ENCODE measurements around the gene CMSS1. TPM values are rescaled to one million over a fixed set of nuclear protein-coding genes. Genes with fewer than 3 reads are reported as not detected.
A peak's percentile ranks its signal among the peaks of the same experiment; 100 is the strongest.

Gene CMSS1
- total and polyA plus RNA-seq, 2 of the 13 experiments (the other 11 are each of a cell fraction or from before 2014, with no cell fraction given) = 6.4 to 48.7 TPM

- TF ChIP-seq JUNB (CRISPR knock-in tag; IDR thresholded peaks at IDR 0.05; ENCODE audit: borderline replicate concordance) = 0 out of 2 replicates have a peak, but pooled peaks have one; percentile 47
- TF ChIP-seq ZNF609 (CRISPR knock-in tag; IDR thresholded peaks at IDR 0.05; ENCODE audit: borderline replicate concordance) = 0 out of 2 replicates have a peak, but pooled peaks have one; percentile 18
- peak; percentile 46; the same call in 1 of the 2 replicates for TF ChIP-seq HOMEZ (CRISPR knock-in tag; IDR thresholded peaks at IDR 0.05; ENCODE audit: low read depth)
- peak; percentile 33; the same call in 1 of the 2 replicates for TF ChIP-seq FOXA3 (CRISPR knock-in tag; IDR thresholded peaks at IDR 0.05)
- peak; percentile 48; the same call in 1 of the 2 replicates for TF ChIP-seq ZNF556 (CRISPR knock-in tag; IDR thresholded peaks at IDR 0.05; ENCODE audit: borderline replicate concordance)
- peak; percentile 56; the same call in 1 of the 2 replicates for TF ChIP-seq PHF21A (CRISPR knock-in tag; IDR thresholded peaks at IDR 0.05)
- 0 out of 2 replicates have a peak, but pooled peaks have one; percentile 19 for TF ChIP-seq POGK (CRISPR knock-in tag; conservative IDR thresholded peaks at IDR 0.05)
- no peak for TF ChIP-seq MYNN (CRISPR knock-in tag; IDR thresholded peaks at IDR 0.05; ENCODE audit: low read depth)
- 0 out of 2 replicates have a peak, but pooled peaks have one; percentile 19 for TF ChIP-seq CSRNP1 (CRISPR knock-in tag; IDR thresholded peaks at IDR 0.05)
- no peak for TF ChIP-seq ATM (IDR thresholded peaks at IDR 0.05; ENCODE audit: borderline replicate concordance)
- no peak for TF ChIP-seq ZNF773 (CRISPR knock-in tag; IDR thresholded peaks at IDR 0.05; ENCODE audit: borderline replicate concordance)
- TF ChIP-seq ZNF792 (CRISPR knock-in tag; IDR thresholded peaks at IDR 0.05) = peak; percentile 57; the same call in 1 of the 2 replicates
- no peak for TF ChIP-seq TERF1 (CRISPR knock-in tag; IDR thresholded peaks at IDR 0.05)
- peak; percentile 72; the same call in 1 of the 2 replicates for TF ChIP-seq JUN (CRISPR knock-in tag; IDR thresholded peaks at IDR 0.05)
- no peak for TF ChIP-seq IKZF4 (CRISPR knock-in tag; IDR thresholded peaks at IDR 0.05; ENCODE audit: borderline replicate concordance, low read depth, not compliant biosample characterization)
Observed at GRCh38 chr3:99817437-99818240, at the start of gene CMSS1 (continued).

All from HepG2 (cell line).